Measurements from ENCODE around the gene NUP210. TPM values are rescaled to one million over a fixed set of nuclear protein-coding genes. Genes with fewer than 3 reads are reported as not detected.

The NUP210 gene
- total and polyA plus RNA-seq, 2 experiments from 2014 or later, result 13.8 to 73.9 TPM

DNA sequence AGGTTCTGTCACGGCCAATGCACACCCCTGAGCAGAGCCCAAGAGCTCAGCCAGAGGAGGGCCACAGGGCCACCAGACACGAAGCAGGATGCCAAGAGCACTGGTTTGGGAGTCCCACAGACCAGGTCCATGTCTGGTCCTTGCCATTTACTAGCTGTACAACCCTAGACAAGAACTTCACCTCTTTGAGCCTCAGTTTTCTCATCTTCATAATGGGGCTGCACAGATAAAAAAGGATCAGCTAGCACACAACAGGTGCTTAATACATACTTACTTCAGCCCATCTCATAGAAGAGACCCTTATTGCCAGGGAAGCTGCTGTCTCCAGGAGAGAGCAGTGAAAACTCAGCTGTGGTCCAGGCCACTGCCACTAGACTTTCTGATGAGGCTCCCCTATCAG is 152.0 kb downstream of the NUP210 start:
- H3K9me3 Mint-ChIP-seq, result peaks cover 10% of the 10 kb centered on the region; the same call in 2 of the 3 replicates
- no peak overlapping the region for H3K4me3 Mint-ChIP-seq
- Histone ChIP-seq H3K79me2 (replicated peaks; ENCODE audit: insufficient read depth) (no peaks in the 10 kb centered on the region), H2AFZ (no peak overlapping the region), H3K27ac (ENCODE audit: low read depth) (no peak overlapping the region), H3K4me1 (ENCODE audit: insufficient read depth) (no peaks in the 10 kb centered on the region), H3K36me3 (ENCODE audit: insufficient read depth) (no peaks in the 10 kb centered on the region; the same call in 1 of the 2 replicates), H3F3A (replicated peaks; ENCODE audit: low read depth) (no peaks in the 10 kb centered on the region), H4K20me1 (replicated peaks; ENCODE audit: insufficient read depth) (no peaks in the 10 kb centered on the region), H3K4me3 (no peak overlapping the region), H3K4me2 (no peak overlapping the region), H3K27me3 (ENCODE audit: insufficient read depth) (no peaks in the 10 kb centered on the region), H3K9me2 (ENCODE audit: insufficient read depth) (no peaks in the 10 kb centered on the region)
- H3K27me3 Mint-ChIP-seq (ENCODE audit: insufficient read depth, low read depth, poor library complexity), result peaks cover 7% of the 10 kb centered on the region
- peaks cover 3% of the 10 kb centered on the region; the same call in 2 of the 3 replicates for H3K4me1 Mint-ChIP-seq
- H3K36me3 Mint-ChIP-seq (ENCODE audit: low read depth), result peaks cover 10% of the 10 kb centered on the region; the same call in 2 of the 3 replicates
- DNase-seq (ENCODE audit: low spot score) (no peak), ATAC-seq (no peak)
- H3K27ac Mint-ChIP-seq, result no peak overlapping the region
- TF ChIP-seq STAT1 (IDR thresholded peaks at IDR 0.05; ENCODE audit: unreplicated experiment) (no peak), NANOG (IDR thresholded peaks at IDR 0.05; ENCODE audit: borderline replicate concordance) (no peak), EZH2phosphoT487 (IDR thresholded peaks at IDR 0.05; ENCODE audit: unreplicated experiment) (no peak), JUNB (IDR thresholded peaks at IDR 0.05; ENCODE audit: unreplicated experiment) (no peak), ZNF331 (CRISPR knock-in tag; IDR thresholded peaks at IDR 0.05; ENCODE audit: low read depth) (no peak), ZNF114 (CRISPR knock-in tag; IDR thresholded peaks at IDR 0.05) (no peak), CREB1 (CRISPR knock-in tag; IDR thresholded peaks at IDR 0.05; ENCODE audit: low read depth) (no peak), EZH2 (IDR thresholded peaks at IDR 0.05; ENCODE audit: low read depth, unreplicated experiment) (no peak), POLR2AphosphoS5 (IDR thresholded peaks at IDR 0.05; ENCODE audit: low read depth) (no peak)
- TF ChIP-seq, protein P1, sequence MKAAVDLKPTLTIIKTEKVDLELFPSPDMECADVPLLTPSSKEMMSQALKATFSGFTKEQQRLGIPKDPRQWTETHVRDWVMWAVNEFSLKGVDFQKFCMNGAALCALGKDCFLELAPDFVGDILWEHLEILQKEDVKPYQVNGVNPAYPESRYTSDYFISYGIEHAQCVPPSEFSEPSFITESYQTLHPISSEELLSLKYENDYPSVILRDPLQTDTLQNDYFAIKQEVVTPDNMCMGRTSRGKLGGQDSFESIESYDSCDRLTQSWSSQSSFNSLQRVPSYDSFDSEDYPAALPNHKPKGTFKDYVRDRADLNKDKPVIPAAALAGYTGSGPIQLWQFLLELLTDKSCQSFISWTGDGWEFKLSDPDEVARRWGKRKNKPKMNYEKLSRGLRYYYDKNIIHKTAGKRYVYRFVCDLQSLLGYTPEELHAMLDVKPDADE (IDR thresholded peaks at IDR 0.05), result no peak
- TF ChIP-seq, protein P2, sequence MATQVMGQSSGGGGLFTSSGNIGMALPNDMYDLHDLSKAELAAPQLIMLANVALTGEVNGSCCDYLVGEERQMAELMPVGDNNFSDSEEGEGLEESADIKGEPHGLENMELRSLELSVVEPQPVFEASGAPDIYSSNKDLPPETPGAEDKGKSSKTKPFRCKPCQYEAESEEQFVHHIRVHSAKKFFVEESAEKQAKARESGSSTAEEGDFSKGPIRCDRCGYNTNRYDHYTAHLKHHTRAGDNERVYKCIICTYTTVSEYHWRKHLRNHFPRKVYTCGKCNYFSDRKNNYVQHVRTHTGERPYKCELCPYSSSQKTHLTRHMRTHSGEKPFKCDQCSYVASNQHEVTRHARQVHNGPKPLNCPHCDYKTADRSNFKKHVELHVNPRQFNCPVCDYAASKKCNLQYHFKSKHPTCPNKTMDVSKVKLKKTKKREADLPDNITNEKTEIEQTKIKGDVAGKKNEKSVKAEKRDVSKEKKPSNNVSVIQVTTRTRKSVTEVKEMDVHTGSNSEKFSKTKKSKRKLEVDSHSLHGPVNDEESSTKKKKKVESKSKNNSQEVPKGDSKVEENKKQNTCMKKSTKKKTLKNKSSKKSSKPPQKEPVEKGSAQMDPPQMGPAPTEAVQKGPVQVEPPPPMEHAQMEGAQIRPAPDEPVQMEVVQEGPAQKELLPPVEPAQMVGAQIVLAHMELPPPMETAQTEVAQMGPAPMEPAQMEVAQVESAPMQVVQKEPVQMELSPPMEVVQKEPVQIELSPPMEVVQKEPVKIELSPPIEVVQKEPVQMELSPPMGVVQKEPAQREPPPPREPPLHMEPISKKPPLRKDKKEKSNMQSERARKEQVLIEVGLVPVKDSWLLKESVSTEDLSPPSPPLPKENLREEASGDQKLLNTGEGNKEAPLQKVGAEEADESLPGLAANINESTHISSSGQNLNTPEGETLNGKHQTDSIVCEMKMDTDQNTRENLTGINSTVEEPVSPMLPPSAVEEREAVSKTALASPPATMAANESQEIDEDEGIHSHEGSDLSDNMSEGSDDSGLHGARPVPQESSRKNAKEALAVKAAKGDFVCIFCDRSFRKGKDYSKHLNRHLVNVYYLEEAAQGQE (IDR thresholded peaks at IDR 0.05; ENCODE audit: unreplicated experiment), result no peak
- TF ChIP-seq, protein P3, sequence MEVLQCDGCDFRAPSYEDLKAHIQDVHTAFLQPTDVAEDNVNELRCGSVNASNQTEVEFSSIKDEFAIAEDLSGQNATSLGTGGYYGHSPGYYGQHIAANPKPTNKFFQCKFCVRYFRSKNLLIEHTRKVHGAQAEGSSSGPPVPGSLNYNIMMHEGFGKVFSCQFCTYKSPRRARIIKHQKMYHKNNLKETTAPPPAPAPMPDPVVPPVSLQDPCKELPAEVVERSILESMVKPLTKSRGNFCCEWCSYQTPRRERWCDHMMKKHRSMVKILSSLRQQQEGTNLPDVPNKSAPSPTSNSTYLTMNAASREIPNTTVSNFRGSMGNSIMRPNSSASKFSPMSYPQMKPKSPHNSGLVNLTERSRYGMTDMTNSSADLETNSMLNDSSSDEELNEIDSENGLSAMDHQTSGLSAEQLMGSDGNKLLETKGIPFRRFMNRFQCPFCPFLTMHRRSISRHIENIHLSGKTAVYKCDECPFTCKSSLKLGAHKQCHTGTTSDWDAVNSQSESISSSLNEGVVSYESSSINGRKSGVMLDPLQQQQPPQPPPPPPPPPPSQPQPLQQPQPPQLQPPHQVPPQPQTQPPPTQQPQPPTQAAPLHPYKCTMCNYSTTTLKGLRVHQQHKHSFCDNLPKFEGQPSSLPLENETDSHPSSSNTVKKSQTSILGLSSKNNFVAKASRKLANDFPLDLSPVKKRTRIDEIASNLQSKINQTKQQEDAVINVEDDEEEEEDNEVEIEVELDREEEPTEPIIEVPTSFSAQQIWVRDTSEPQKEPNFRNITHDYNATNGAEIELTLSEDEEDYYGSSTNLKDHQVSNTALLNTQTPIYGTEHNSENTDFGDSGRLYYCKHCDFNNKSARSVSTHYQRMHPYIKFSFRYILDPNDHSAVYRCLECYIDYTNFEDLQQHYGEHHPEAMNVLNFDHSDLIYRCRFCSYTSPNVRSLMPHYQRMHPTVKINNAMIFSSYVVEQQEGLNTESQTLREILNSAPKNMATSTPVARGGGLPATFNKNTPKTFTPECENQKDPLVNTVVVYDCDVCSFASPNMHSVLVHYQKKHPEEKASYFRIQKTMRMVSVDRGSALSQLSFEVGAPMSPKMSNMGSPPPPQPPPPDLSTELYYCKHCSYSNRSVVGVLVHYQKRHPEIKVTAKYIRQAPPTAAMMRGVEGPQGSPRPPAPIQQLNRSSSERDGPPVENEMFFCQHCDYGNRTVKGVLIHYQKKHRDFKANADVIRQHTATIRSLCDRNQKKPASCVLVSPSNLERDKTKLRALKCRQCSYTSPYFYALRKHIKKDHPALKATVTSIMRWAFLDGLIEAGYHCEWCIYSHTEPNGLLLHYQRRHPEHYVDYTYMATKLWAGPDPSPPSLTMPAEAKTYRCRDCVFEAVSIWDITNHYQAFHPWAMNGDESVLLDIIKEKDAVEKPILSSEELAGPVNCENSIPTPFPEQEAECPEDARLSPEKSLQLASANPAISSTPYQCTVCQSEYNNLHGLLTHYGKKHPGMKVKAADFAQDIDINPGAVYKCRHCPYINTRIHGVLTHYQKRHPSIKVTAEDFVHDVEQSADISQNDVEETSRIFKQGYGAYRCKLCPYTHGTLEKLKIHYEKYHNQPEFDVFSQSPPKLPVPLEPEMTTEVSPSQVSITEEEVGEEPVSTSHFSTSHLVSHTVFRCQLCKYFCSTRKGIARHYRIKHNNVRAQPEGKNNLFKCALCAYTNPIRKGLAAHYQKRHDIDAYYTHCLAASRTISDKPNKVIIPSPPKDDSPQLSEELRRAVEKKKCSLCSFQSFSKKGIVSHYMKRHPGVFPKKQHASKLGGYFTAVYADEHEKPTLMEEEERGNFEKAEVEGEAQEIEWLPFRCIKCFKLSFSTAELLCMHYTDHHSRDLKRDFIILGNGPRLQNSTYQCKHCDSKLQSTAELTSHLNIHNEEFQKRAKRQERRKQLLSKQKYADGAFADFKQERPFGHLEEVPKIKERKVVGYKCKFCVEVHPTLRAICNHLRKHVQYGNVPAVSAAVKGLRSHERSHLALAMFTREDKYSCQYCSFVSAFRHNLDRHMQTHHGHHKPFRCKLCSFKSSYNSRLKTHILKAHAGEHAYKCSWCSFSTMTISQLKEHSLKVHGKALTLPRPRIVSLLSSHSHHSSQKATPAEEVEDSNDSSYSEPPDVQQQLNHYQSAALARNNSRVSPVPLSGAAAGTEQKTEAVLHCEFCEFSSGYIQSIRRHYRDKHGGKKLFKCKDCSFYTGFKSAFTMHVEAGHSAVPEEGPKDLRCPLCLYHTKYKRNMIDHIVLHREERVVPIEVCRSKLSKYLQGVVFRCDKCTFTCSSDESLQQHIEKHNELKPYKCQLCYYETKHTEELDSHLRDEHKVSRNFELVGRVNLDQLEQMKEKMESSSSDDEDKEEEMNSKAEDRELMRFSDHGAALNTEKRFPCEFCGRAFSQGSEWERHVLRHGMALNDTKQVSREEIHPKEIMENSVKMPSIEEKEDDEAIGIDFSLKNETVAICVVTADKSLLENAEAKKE (CRISPR knock-in tag; IDR thresholded peaks at IDR 0.05), result no peak
- TF ChIP-seq, protein P4, sequence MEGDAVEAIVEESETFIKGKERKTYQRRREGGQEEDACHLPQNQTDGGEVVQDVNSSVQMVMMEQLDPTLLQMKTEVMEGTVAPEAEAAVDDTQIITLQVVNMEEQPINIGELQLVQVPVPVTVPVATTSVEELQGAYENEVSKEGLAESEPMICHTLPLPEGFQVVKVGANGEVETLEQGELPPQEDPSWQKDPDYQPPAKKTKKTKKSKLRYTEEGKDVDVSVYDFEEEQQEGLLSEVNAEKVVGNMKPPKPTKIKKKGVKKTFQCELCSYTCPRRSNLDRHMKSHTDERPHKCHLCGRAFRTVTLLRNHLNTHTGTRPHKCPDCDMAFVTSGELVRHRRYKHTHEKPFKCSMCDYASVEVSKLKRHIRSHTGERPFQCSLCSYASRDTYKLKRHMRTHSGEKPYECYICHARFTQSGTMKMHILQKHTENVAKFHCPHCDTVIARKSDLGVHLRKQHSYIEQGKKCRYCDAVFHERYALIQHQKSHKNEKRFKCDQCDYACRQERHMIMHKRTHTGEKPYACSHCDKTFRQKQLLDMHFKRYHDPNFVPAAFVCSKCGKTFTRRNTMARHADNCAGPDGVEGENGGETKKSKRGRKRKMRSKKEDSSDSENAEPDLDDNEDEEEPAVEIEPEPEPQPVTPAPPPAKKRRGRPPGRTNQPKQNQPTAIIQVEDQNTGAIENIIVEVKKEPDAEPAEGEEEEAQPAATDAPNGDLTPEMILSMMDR (conservative IDR thresholded peaks at IDR 0.05; ENCODE audit: low read depth in 2 of 2), result no peak

All from GM23338 (cell line).